Esophagus muscularis mucosa (tissue), 4 donors: ENCODE data around the gene H6PD.

ENCODE experiments used
- CTCF ChIP-seq, 3 experiments: fragments of 200-600 bp in 2 of 3; fragments of 450-650 bp in 1 of 3; sonication (generic) in 2 of 3; IDR thresholded peaks; one replicate each; pipeline ENCODE4 v1.5.1; 2017 to 2019; ENCODE audit warnings: antibody characterized with exemption in 3 of 3, mild to moderate bottlenecking in 2 of 3, moderate library complexity in 1 of 3
- EP300 ChIP-seq: sonication (generic); formaldehyde crosslinking; IDR thresholded peaks from one replicate; pipeline ENCODE4 v1.6.1; 2017; ENCODE audit warnings: antibody characterized with exemption
- POLR2A ChIP-seq: fragments of 450-650 bp; IDR thresholded peaks from one replicate; pipeline ENCODE4 v1.6.1; 2017; ENCODE audit warnings: antibody characterized with exemption, moderate library complexity, mild to moderate bottlenecking, low read depth
- POLR2AphosphoS5 ChIP-seq, 2 donors: sonication (generic); formaldehyde crosslinking; IDR thresholded peaks; one replicate each; pipeline ENCODE4 v1.6.1; 2017; ENCODE audit warnings: antibody characterized with exemption in 2 of 2

GRCh38 chr1:9246215-9246614, 11.6 kb downstream of the H6PD start:
- no peak for TF ChIP-seq POLR2A
- TF ChIP-seq EP300 = no peak
- no peak for TF ChIP-seq CTCF (IDR thresholded peaks at IDR 0.05)
- no peak for TF ChIP-seq POLR2AphosphoS5 (IDR thresholded peaks at IDR 0.05)
